ENCODE data around the gene BCL2A1.
"Not testable (repeated sequence)": the region's sequence is repeated elsewhere in the genome, so short reads cannot be mapped to it uniquely, and the experiment has no call there.

BCL2A1 gene

DNA sequence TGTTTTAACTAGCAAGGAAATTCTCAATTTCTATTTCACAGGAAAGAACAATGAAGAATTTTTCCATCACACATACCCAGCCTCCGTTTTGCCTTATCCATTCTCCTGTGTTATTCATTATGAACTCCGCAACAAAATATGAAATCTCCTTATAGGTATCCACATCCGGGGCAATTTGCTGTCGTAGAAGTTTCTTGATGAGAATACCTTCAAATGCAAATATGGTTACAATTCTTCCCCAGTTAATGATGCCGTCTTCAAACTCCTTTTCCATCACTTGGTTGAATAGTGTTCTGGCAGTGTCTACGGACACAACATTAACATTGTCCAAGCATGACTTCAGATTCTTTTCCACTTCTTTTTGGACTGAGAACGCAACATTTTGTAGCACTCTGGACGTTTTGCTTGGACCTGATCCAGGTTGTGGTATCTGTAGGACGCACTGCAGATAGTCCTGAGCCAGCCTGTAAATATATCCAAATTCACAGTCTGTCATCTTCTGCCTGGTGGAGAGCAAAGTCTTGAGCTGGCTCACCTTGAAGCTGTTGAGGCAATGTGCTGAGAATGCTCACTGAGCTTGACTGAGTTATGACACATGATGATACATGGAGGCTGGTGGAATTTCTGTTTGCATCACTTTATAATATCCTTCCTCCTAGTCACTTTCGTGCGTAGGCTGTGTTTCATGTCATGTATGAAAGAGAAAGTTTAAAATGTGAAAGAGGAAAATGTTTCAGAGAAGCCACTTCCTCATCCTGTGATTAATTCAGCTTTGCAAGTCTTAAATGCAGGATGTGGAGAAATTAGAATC, at the start of gene BCL2A1:
BCL2A1 (minus strand) TSS at position 573 of the 811 bp plus-strand sequence; CDS start at position 496, 77 bp downstream.
- DNase-seq (ENCODE audit: low read depth in 2 of 2) = peak; percentile 32 to 67

DNA sequence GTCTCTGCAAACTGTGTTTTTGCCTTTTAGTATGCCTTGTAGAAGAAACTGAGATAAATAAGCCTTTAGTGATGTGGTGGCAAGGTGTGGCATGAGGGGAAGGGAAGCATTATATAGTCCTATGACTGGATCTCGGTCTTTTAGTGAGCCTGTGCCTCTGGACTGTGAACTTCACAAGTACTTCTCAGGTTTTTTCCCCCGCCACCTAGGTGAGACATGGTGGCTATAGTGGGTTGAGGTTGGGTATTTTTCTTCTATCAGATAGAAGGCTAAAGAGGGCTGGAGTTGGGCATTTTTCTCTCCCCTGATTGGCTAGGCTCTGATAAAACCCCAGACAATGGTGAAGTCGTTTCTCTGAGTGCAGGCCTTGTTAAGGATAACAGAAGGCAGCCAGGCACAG, 49.7 kb upstream of the BCL2A1 start:
- no peak for DNase-seq (ENCODE audit: low read depth in 2 of 2)

DNA sequence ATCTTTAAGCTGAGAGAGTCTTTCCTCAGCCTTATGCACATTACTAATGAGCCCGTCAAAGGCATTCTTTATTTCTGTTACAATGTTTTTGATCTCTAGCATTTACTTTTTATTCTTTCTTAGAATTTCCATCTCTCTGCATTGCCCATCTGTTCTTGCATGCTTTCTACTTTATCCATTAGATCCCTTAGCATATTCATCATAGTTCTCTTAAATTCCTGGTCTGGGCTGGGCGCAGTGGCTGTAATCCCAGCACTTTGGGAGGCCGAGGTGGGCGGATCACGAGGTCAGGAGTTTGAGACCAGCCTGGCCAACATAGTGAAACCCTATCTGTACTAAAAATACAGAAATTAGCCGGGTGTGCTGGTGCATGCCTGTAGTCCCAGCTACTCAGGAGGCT, 49.2 kb upstream of the BCL2A1 start:
- DNase-seq (ENCODE audit: low read depth in 2 of 2) = not testable (repeated sequence)

- no peak for DNase-seq (ENCODE audit: low read depth in 2 of 2)
These were observed 48.3 kb upstream of the BCL2A1 start for GRCh38 chr15:80019168-80019745.

DNA sequence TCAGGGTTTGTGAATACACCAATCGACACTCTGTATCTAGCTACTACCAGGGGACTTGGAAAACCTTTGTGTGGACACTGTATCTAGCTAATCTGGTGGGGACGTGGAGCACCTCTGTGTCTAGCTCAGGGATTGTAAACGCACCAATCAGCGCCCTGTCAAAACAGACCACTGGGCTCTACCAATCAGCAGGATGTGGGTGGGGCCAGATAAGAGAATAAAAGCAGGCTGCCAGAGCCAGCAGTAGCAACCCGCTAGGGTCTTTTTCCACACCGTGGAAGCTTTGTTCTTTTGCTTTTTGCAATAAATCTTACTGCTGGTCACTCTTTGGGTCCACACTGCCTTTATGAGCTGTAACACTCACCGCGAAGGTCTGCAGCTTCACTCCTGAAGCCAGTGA, 46.1 kb upstream of the BCL2A1 start:
- not testable (repeated sequence) for DNase-seq (ENCODE audit: low read depth in 2 of 2)

GRCh38 chr15:80016506-80016905, 45.5 kb upstream of the BCL2A1 start:
- not testable (repeated sequence) for DNase-seq (ENCODE audit: low read depth in 2 of 2)

GRCh38 chr15:80015156-80015555, 44.2 kb upstream of the BCL2A1 start:
- DNase-seq (ENCODE audit: low read depth in 2 of 2) = no peak

DNA sequence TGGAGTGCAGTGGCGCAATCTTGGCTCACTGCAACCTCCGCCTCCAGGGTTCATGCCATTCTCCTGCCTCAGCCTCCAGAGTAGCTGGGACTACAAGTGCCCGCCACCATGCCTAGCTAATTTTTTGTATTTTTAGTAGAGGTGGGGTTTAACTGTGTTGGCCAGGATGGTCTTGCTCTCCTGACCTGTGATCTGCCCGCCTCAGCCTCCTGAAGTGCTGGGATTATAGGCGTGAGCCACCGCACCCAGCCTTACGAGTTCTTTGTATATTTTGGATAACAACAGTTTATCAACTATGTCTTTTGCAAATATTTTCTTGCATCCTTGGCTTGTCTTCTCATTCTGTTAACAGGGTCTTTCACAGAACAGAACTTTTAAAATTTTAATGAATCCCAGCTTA, 43.2 kb upstream of the BCL2A1 start:
- not testable (repeated sequence) for DNase-seq (ENCODE audit: low read depth in 2 of 2)

GRCh38 chr15:80012060-80012726, 41.2 kb upstream of the BCL2A1 start:
- no peak for DNase-seq (ENCODE audit: low read depth in 2 of 2)

DNA sequence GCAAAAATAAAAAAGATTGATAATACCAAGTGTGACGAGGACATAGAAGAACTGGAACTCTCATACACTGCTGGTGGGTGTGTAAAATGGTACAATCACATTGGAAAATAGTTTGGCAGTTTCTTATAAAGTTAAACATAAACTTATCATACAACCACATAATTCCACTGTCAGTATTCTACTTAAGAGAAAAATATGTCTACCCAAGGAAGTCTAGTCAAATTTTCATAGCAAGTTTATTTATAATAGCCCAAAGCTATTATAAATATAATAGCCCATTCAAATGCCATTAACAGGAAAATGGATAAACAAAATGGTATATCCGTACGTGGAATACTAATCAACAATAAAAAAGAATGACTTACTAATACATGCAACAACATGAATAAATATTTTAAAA, 40.6 kb upstream of the BCL2A1 start:
- DNase-seq (ENCODE audit: low read depth in 2 of 2) = no peak

GRCh38 chr15:80011041-80011523, 40.1 kb upstream of the BCL2A1 start:
- DNase-seq (ENCODE audit: low read depth in 2 of 2) = not testable (repeated sequence)

DNA sequence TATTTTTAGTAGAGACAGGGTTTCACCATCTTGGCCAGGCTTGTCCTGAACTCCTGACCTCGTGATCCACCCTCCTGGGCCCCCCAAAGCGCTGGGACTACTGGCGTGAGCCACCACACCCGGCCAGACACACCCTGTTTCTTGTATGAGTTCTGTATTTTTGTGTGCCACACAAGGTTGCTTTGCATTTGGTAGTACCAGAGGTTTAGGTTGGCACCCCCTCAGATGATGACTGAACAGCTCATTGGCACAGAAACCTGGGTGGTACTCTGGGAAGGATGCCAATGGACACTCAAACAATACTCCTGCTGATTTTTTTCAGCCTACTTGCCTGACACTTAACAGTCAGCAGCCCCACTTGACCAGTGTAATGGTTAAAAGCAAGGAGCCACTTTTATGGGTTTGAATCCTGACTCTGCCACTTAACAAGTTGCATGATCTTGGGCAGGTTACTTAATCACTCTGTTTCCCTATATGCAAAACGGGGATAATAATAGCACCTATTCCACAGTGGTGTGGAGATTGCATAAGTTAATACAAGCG, 39.2 kb upstream of the BCL2A1 start:
- DNase-seq (ENCODE audit: low read depth in 2 of 2) = no peak

- no peak for DNase-seq (ENCODE audit: low read depth in 2 of 2)
These were observed 36.5 kb upstream of the BCL2A1 start for GRCh38 chr15:80007532-80007931.

DNA sequence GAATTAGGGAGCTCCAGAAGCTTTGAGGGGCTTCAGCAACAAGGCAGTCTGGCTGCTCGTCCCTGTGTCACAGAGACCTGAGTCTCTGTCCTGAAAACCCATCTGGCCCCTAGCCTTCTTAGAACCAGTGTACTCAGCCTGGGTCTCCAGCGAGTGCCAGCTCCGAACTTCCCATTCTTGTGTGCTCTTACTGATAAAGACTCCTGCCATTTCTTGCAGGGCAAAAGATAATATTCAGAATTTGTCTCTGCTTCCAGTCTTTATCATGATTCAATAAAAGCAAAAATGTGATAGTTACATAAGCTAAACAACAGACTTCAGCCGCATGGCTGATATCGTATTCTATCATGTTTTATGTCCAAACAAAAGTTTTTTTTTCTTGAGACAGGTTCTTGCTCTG, 36.0 kb upstream of the BCL2A1 start:
- DNase-seq (ENCODE audit: low read depth in 2 of 2) = no peak

- no peak for DNase-seq (ENCODE audit: low read depth in 2 of 2)
These were observed 33.0 kb upstream of the BCL2A1 start for GRCh38 chr15:80003934-80004472.

DNA sequence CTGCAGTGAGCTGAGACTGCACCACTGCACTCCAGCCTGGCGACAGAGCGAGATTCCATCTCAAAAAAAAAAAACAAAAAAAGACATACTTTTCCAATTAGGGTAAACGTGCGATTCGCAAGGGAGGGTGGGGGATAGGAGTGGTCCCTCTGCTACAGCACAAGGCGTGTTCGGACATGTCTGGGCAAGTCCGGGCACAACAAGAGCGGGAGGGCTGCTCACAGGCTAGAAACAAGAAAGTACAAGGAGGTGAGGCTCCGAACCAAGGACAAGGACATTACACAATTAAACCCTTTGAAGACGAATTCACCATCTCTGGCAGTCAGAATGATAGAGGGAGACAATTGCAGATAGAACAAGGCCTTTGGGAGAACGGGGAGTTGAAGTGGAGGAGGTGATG, 32.2 kb upstream of the BCL2A1 start:
- no peak for DNase-seq (ENCODE audit: low read depth in 2 of 2)

- DNase-seq (ENCODE audit: low read depth in 2 of 2) = no peak
These were observed 31.3 kb upstream of the BCL2A1 start for GRCh38 chr15:80002267-80002666.

DNA sequence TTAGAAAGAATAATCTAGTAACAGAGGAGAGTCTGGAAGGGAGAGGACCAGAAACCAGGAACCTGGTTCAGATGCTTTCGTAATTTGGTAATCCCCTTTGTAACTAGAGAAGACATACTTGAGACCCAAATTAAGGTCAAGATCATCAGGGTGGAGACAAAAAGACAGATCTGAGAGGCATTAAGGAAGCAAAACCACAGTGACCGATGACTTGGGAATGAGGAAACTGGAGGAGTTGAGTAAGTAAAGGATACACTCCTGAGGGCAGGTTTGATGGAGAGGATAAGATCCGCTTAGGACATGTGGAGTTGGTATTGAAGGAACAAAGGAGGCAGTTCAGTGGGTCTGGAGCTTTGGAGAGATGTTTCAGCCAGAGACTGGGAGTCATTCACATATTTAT, 23.6 kb upstream of the BCL2A1 start:
- no peak for DNase-seq (ENCODE audit: low read depth in 2 of 2)

DNA sequence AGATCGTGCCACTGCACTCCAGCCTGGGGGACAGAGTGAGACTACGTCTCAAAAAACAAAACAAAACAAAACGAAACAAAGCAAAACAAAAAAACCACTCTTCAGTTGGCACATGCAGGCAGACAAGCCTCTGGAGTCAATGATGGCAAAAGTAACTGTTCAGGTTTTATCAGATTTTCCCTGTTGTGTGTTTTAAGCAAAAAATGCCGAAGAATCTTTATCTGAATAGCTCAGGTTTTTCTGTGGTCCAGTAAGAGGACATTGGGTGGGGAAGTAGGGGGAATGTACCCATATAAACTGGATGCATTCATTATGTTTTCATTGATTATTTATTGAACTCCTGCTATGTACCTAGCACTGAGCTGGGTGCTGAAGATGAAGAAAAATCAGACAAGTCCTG, 20.8 kb upstream of the BCL2A1 start:
- no peak for DNase-seq (ENCODE audit: low read depth in 2 of 2)

- no peak for DNase-seq (ENCODE audit: low read depth in 2 of 2)
These were observed 20.0 kb upstream of the BCL2A1 start for GRCh38 chr15:79990997-79991334.

DNA sequence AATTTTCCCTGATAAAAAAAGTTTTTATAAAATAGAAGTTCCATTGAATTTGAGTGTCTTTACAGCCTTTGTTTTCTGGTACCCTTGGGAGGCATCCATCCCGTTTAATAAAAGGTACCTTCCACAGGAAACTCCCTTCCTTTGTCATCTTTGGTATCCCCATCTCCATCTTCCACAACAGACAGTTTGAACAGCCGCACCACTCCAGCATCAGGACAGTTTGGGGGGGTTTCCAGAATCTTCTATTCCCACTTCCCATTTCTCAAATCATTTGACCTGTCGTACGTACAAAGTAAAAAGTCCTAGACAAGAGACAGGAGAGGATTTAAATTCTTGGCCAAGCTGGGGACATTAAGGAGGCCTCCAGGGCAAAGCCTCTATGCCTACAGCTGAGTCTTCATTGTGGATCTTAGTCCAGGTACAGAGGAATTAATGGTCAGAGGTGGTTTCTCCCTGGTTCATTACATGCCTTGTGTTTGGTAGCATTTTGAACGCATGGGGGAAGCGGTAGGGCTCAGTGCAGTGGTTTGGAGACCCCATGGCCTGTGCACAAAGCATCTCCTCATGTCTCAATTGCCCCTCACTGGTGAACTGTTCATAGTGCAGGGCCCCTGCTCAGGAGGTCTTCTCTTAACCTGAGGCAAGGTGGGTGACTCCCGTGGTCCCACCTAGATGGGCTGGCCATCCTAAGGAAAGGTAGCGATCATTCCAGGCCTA, 19.4 kb upstream of the BCL2A1 start:
- DNase-seq (ENCODE audit: low read depth in 2 of 2) = no peak

DNA sequence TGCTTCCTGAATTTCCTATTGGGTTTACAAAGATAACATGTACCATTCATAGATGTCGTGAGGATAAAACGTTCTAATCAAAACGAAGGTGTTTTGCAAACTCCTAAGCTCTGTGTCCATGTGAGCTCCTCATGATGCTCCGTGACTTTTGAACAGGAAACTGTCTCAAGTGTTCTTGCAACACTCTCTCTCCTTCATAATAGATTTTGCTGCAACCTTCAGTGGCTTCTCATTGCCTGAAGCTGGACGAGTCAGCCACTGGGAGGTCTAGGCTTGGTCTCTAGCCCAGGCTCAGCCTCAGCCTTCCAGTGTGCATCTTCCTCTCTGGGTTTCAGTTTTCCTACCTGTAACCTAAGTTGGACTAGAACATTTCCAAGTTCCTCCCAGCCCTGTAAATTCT, 18.7 kb upstream of the BCL2A1 start:
- no peak for DNase-seq (ENCODE audit: low read depth in 2 of 2)
